Tibial nerve (tissue), 4 donors: ENCODE measurements around the gene CD40. TPM values are rescaled to one million over a fixed set of nuclear protein-coding genes. Genes with fewer than 3 reads are reported as not detected.
A peak's percentile ranks its signal among the peaks of the same experiment; 100 is the strongest.

Experiments
- DNase-seq, 2 donors: peaks; one replicate each; pipeline ENCODE4 v3.0.0-alpha.2; 2019; ENCODE audit warnings: low spot score in 2 of 2
- H3K27ac ChIP-seq, 4 donors: fragments of 200-600 bp; sonication (generic) in 3 of 4; one replicate each; pipeline ENCODE4 v1.5.1; 2017 to 2019; ENCODE audit warnings: mild to moderate bottlenecking in 1 of 4
- H3K27me3 ChIP-seq, 2 donors: fragments of 200-600 bp; sonication (generic) in 1 of 2; one replicate each; pipeline versions ENCODE4 v1.5.1 to v1.6.0; 2017 to 2019
- H3K36me3 ChIP-seq, 3 donors: fragments of 200-600 bp; sonication (generic); one replicate each; pipeline ENCODE4 v1.5.1; 2018 to 2019
- H3K4me1 ChIP-seq, 4 donors: fragments of 200-600 bp; sonication (generic) in 3 of 4; one replicate each; pipeline ENCODE4 v1.5.1; 2017 to 2019
- H3K4me3 ChIP-seq, 4 donors: fragments of 200-600 bp; sonication (generic) in 3 of 4; one replicate each; pipeline ENCODE4 v1.5.1; 2017 to 2019; ENCODE audit warnings: mild to moderate bottlenecking in 1 of 4, moderate library complexity in 1 of 4
- H3K9me3 ChIP-seq, 4 donors: fragments of 200-600 bp; sonication (generic) in 3 of 4; one replicate each; pipeline ENCODE4 v1.5.1; 2017 to 2019
- EP300 ChIP-seq, 2 donors: sonication (generic); formaldehyde crosslinking; IDR thresholded peaks; one replicate each; pipeline ENCODE4 v1.6.1; 2017; ENCODE audit warnings: antibody characterized with exemption in 2 of 2, mild to moderate bottlenecking in 1 of 2
- POLR2A ChIP-seq, 2 donors: fragments of 450-650 bp; IDR thresholded peaks; one replicate each; pipeline ENCODE4 v1.6.1; 2017; ENCODE audit warnings: antibody characterized with exemption in 2 of 2, mild to moderate bottlenecking in 2 of 2, moderate library complexity in 2 of 2
- WGBS, 2 donors: methylation state at CpG; one replicate each; pipeline ENCODE4 v1.1.5; 2018; 5-methylcytosine and 5-hydroxymethylcytosine counted together
- total RNA-seq, 4 donors: library from RNA; depleted of rRNA; stranded (reverse); fragments of >200 nt; gene quantifications; one replicate each; pipeline ENCODE4 v1.1.0, GENCODE V29; 2016
- TF ChIP-seq, protein P1 (sequence below), 5 experiments: fragments of 200-600 bp in 3 of 5; fragments of 450-650 bp in 2 of 5; sonication (generic) in 3 of 5; IDR thresholded peaks; one replicate each; pipeline ENCODE4 v1.5.1; 2016 to 2019; ENCODE audit warnings: antibody characterized with exemption in 5 of 5, mild to moderate bottlenecking in 3 of 5, moderate library complexity in 2 of 5

Gene CD40
- total RNA-seq, 4 donors from 2014 or later, result 18.0 to 32.8 (median 25.1) TPM

GRCh38 chr20:46074006-46074405, 44.1 kb upstream of the CD40 start:
- DNase-seq, result no peak
- H3K36me3 ChIP-seq, result peaks cover 0 to 50% (median 4%) of the 10 kb centered on the region in 3 donors
- WGBS, 2 donors, result 18 to 33% methylated on average over 3 of the region's 3 CpGs
- TF ChIP-seq EP300 (IDR thresholded peaks at IDR 0.05), result no peak
- TF ChIP-seq, protein P1, sequence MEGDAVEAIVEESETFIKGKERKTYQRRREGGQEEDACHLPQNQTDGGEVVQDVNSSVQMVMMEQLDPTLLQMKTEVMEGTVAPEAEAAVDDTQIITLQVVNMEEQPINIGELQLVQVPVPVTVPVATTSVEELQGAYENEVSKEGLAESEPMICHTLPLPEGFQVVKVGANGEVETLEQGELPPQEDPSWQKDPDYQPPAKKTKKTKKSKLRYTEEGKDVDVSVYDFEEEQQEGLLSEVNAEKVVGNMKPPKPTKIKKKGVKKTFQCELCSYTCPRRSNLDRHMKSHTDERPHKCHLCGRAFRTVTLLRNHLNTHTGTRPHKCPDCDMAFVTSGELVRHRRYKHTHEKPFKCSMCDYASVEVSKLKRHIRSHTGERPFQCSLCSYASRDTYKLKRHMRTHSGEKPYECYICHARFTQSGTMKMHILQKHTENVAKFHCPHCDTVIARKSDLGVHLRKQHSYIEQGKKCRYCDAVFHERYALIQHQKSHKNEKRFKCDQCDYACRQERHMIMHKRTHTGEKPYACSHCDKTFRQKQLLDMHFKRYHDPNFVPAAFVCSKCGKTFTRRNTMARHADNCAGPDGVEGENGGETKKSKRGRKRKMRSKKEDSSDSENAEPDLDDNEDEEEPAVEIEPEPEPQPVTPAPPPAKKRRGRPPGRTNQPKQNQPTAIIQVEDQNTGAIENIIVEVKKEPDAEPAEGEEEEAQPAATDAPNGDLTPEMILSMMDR (IDR thresholded peaks at IDR 0.05), result no peak
- TF ChIP-seq POLR2A (IDR thresholded peaks at IDR 0.05), result no peak
- peak overlapping the region in 1 of 4 donors; percentile 22 for H3K27ac ChIP-seq
- no peaks in the 10 kb centered on the region for H3K9me3 ChIP-seq
- peaks cover 0 to 69% (median 19%) of the 10 kb centered on the region in 4 donors for H3K4me1 ChIP-seq
- no peaks in the 10 kb centered on the region for H3K27me3 ChIP-seq
- no peak overlapping the region for H3K4me3 ChIP-seq

- Histone ChIP-seq H3K4me1 (peaks cover 6 to 97% (median 26%) of the 10 kb centered on the region in 4 donors), H3K9me3 (no peaks in the 10 kb centered on the region), H3K27ac (no peak overlapping the region), H3K4me3 (no peak overlapping the region), H3K27me3 (no peaks in the 10 kb centered on the region), H3K36me3 (peaks cover 0 to 33% (median 0%) of the 10 kb centered on the region in 3 donors)
- 82 to 83% methylated on average over 7 of the region's 7 CpGs for WGBS, 2 donors
- DNase-seq, result no peak
- TF ChIP-seq EP300 (IDR thresholded peaks at IDR 0.05) (no peak), POLR2A (IDR thresholded peaks at IDR 0.05) (no peak)
- TF ChIP-seq, protein P1 (IDR thresholded peaks at IDR 0.05), result no peak
Measured at GRCh38 chr20:46076806-46077205, 41.3 kb upstream of the CD40 start.

DNA sequence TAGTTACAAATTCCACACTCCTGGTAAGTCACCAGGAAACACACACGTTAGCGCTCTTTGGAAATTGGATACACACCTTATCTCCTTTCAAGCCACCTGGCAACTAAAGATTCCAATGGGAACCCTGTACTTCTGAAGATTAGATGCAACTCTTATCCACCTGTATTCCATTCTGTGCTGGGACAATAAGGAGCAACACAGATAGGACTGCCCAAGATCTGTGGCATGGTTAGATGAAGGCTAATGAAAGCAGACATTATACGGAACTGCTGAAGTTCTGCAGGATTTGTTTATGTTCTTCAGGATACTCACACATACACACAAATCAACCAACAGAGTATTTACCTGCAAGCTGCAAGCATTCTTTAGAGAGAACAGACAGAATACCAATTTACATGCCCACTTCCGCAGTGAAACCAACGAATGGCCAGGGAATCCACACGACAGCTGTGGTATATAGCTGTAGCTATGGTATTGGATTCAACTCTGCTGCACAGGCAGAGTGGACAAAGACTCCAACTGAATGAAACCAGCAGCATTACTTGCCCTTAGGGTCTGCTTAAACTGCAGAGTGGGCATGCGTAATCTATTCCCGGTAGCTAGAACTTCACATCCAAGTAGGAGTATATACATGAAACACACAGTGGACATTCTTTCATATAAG, 40.3 kb upstream of the CD40 start:
- Histone ChIP-seq H3K9me3 (no peaks in the 10 kb centered on the region), H3K4me3 (no peak overlapping the region), H3K4me1 (peaks cover 6 to 100% (median 35%) of the 10 kb centered on the region in 4 donors), H3K27me3 (no peaks in the 10 kb centered on the region), H3K27ac (no peak overlapping the region), H3K36me3 (peaks cover 0 to 33% (median 0%) of the 10 kb centered on the region in 3 donors)
- WGBS, 2 donors, result 78 to 83% methylated on average over 8 of the region's 8 CpGs
- DNase-seq, result no peak
- TF ChIP-seq POLR2A (IDR thresholded peaks at IDR 0.05), result no peak
- no peak for TF ChIP-seq EP300 (IDR thresholded peaks at IDR 0.05)

GRCh38 chr20:46078954-46079353, 39.2 kb upstream of the CD40 start:
- no peak overlapping the region for H3K4me3 ChIP-seq
- DNase-seq, result no peak
- peaks cover 4 to 100% (median 41%) of the 10 kb centered on the region in 4 donors for H3K4me1 ChIP-seq
- no peaks in the 10 kb centered on the region for H3K27me3 ChIP-seq
- H3K36me3 ChIP-seq, result peaks cover 0 to 33% (median 0%) of the 10 kb centered on the region in 3 donors
- WGBS, 2 donors, result 41 to 53% methylated on average over 7 of the region's 7 CpGs
- TF ChIP-seq POLR2A (IDR thresholded peaks at IDR 0.05) (no peak), EP300 (IDR thresholded peaks at IDR 0.05) (no peak)
- TF ChIP-seq, protein P1 (IDR thresholded peaks at IDR 0.05), result no peak
- H3K27ac ChIP-seq, result no peak overlapping the region
- no peaks in the 10 kb centered on the region for H3K9me3 ChIP-seq

DNA sequence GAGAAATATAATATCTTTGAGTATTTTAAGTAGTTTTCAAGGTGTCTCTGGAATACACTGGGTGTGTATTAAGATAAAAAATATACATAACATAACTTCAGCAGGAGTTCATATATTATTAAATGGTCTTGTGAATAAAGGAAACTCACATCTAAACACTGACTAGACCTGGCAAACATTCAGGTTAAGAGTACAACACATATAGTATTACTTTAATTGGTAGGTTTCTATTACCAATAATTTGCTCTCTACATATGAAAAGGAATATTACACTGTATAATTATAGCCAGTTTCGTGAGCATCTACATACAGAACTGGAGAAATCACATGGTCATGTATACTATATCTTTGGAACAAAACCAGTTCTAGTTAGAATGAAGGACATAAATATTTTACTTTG, 37.0 kb upstream of the CD40 start:
- Histone ChIP-seq H3K9me3 (no peaks in the 10 kb centered on the region), H3K4me3 (no peak overlapping the region), H3K27ac (no peak overlapping the region), H3K4me1 (peaks cover 0 to 100% (median 58%) of the 10 kb centered on the region in 4 donors), H3K36me3 (peaks cover 0 to 12% (median 0%) of the 10 kb centered on the region in 3 donors), H3K27me3 (no peaks in the 10 kb centered on the region)
- DNase-seq, result no peak
- 85 to 92% methylated on average over 1 of the region's 1 CpG for WGBS, 2 donors
- TF ChIP-seq EP300 (IDR thresholded peaks at IDR 0.05) (no peak), POLR2A (IDR thresholded peaks at IDR 0.05) (no peak)
- TF ChIP-seq, protein P1 (IDR thresholded peaks at IDR 0.05), result no peak
